22Rv1 (cell line): ENCODE measurements around the gene SMURF2.

ENCODE experiments used
- ZFX ChIP-seq: fragments of 450-650 bp; IDR thresholded peaks from 2 replicates; pipeline ENCODE4 v1.6.1; 2017; ENCODE audit warnings: antibody characterized with exemption, borderline replicate concordance
- TF ChIP-seq, protein P1 (sequence below): fragments of 450-650 bp; IDR thresholded peaks from 2 replicates; pipeline ENCODE4 v1.5.1; 2017; ENCODE audit warnings: mild to moderate bottlenecking

DNA sequence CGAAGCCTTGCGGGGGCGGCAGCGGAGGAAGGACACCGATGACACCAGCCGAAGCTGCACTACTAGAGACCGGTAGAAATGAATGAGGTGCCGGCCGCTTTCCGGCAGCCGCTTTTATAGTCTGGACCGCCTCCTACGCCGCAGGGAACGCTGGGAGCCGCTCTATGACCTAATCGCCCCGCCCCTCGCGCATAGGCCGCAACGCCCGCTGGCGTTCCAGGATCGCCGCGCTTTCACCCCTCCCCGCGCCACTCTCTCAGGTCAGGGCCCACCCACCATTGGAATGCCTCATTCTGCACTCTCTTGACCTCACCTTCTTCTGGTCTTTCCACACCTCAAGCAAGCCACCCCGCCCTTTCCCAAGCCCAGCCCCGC is 155.9 kb downstream of the SMURF2 start, which contains the start of gene DDX5:
- TF ChIP-seq, protein P1, sequence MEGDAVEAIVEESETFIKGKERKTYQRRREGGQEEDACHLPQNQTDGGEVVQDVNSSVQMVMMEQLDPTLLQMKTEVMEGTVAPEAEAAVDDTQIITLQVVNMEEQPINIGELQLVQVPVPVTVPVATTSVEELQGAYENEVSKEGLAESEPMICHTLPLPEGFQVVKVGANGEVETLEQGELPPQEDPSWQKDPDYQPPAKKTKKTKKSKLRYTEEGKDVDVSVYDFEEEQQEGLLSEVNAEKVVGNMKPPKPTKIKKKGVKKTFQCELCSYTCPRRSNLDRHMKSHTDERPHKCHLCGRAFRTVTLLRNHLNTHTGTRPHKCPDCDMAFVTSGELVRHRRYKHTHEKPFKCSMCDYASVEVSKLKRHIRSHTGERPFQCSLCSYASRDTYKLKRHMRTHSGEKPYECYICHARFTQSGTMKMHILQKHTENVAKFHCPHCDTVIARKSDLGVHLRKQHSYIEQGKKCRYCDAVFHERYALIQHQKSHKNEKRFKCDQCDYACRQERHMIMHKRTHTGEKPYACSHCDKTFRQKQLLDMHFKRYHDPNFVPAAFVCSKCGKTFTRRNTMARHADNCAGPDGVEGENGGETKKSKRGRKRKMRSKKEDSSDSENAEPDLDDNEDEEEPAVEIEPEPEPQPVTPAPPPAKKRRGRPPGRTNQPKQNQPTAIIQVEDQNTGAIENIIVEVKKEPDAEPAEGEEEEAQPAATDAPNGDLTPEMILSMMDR: no peak
- no peak for TF ChIP-seq ZFX
